ENCODE measurements around the gene ATG9A.

DNA sequence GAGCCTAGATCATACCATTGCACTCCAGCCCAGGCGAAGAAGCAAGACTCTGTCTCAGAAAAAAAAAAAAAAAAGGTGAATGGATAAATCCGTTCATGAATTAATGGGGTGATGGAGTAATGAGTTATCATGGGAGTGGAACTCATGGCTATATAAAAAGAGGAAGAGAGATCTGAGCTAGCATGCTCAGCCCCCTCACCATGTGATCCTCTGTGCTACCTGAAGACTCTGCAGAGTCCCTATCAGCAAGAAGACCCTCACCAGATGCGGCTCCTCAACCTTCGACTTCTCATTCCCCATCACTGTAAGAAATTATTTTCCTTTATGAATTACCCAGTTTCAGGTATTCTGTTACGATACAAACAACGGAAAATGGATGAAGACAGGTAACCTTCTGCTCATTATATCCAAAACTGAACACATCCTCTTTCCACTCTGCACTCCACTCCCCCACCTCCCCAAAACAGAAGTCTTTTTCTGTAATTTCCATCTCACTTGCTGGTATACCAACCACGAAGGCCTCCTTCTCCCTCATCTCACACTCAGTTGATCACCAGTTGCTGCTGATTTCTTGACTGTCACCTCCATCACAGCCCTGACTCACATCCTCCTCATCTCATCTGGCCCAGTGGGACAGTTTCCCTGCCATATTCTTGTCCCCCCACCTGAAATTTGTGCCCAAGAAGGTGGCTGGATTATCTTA, 42.5 kb downstream of the ATG9A start:
- no peak for TF ChIP-seq EZH2 (IDR thresholded peaks at IDR 0.05; ENCODE audit: borderline replicate concordance)
- TF ChIP-seq CTCF (IDR thresholded peaks at IDR 0.05; ENCODE audit: poor library complexity) = no peak
- TF ChIP-seq EZH2phosphoT487 (IDR thresholded peaks at IDR 0.05; ENCODE audit: low read depth, severe bottlenecking, unreplicated experiment) = no peak
